HG02885 (cell line): Measurements from ENCODE around the gene FXN.

Experiments
- ATAC-seq: cut with Tn5 transposase; IDR thresholded peaks from one replicate; pipeline ENCODE4 v1.9.1; 2021; ENCODE audit warnings: mild to moderate bottlenecking; ENCODE audit not compliant: unreplicated experiment, poor library complexity

The FXN gene

GRCh38 chr9:69062195-69062594 lies 26.6 kb downstream of the FXN start:
- no peak for ATAC-seq

- no peak for ATAC-seq
Measured at GRCh38 chr9:69063839-69064238, 28.3 kb downstream of the FXN start.

- no peak for ATAC-seq
Measured at GRCh38 chr9:69065660-69066059, 30.1 kb downstream of the FXN start.

- ATAC-seq, result no peak
Measured at GRCh38 chr9:69066955-69067354, 31.4 kb downstream of the FXN start.

- no peak for ATAC-seq
Measured at GRCh38 chr9:69070201-69070600, 34.6 kb downstream of the FXN start.

GRCh38 chr9:69071059-69071458 lies 35.5 kb downstream of the FXN start:
- ATAC-seq, result no peak

- no peak for ATAC-seq
Measured at GRCh38 chr9:69073103-69073502, 37.6 kb downstream of the FXN start.

- ATAC-seq, result no peak
Measured at GRCh38 chr9:69074801-69075200, 39.2 kb downstream of the FXN start.

- no peak for ATAC-seq
Measured at GRCh38 chr9:69076550-69076949, 41.0 kb downstream of the FXN start.

GRCh38 chr9:69078069-69078468 lies 42.5 kb downstream of the FXN start:
- ATAC-seq, result no peak

GRCh38 chr9:69078581-69078980 lies 43.0 kb downstream of the FXN start:
- no peak for ATAC-seq

- ATAC-seq, result no peak
Measured at GRCh38 chr9:69079186-69079585, 43.6 kb downstream of the FXN start.

GRCh38 chr9:69081261-69081660 lies 45.7 kb downstream of the FXN start:
- ATAC-seq, result no peak

- ATAC-seq, result no peak
Measured at GRCh38 chr9:69083321-69083720, 47.8 kb downstream of the FXN start.

GRCh38 chr9:69085569-69086283 lies 50.2 kb downstream of the FXN start:
- ATAC-seq, result no peak

GRCh38 chr9:69086312-69086711 lies 50.8 kb downstream of the FXN start:
- no peak for ATAC-seq

GRCh38 chr9:69086769-69087168 lies 51.2 kb downstream of the FXN start:
- no peak for ATAC-seq

GRCh38 chr9:69089082-69089481 lies 53.5 kb downstream of the FXN start:
- ATAC-seq, result no peak

- no peak for ATAC-seq
Measured at GRCh38 chr9:69089491-69089890, 53.9 kb downstream of the FXN start.

- ATAC-seq, result no peak
Measured at GRCh38 chr9:69090140-69090750, 54.7 kb downstream of the FXN start.

- no peak for ATAC-seq
Measured at GRCh38 chr9:69090946-69091345, 55.4 kb downstream of the FXN start.

GRCh38 chr9:69093471-69094103 lies 58.0 kb downstream of the FXN start:
- ATAC-seq, result no peak
